Endothelial cell (in vitro differentiated cells): ENCODE data around the gene ATP10D. TPM values are rescaled to one million over a fixed set of nuclear protein-coding genes. Genes with fewer than 3 reads are reported as not detected.

Experiments
- DNase-seq: peaks from one replicate; pipeline ENCODE4 v3.0.0; 2021; ENCODE audit warnings: low spot score
- H3K27ac Mint-ChIP-seq: one replicate; pipeline ENCODE4 v1.8.0; 2021; ENCODE audit warnings: mixed read lengths, inconsistent platforms; ENCODE audit not compliant: unreplicated experiment
- H3K27me3 Mint-ChIP-seq: one replicate; pipeline ENCODE4 v1.8.0; 2021; ENCODE audit warnings: mild to moderate bottlenecking, moderate library complexity, mixed read lengths, inconsistent platforms; ENCODE audit not compliant: unreplicated experiment
- H3K36me3 Mint-ChIP-seq: one replicate; pipeline ENCODE4 v1.8.0; 2021; ENCODE audit warnings: mild to moderate bottlenecking, low read depth, mixed read lengths, inconsistent platforms; ENCODE audit not compliant: unreplicated experiment
- H3K4me1 Mint-ChIP-seq: one replicate; pipeline ENCODE4 v1.8.0; 2021; ENCODE audit warnings: mild to moderate bottlenecking, mixed read lengths, inconsistent platforms; ENCODE audit not compliant: unreplicated experiment
- H3K4me3 Mint-ChIP-seq: one replicate; pipeline ENCODE4 v1.8.0; 2021; ENCODE audit warnings: mild to moderate bottlenecking, mixed read lengths, inconsistent platforms; ENCODE audit not compliant: unreplicated experiment
- H3K9me3 Mint-ChIP-seq: one replicate; pipeline ENCODE4 v1.8.0; 2021; ENCODE audit warnings: mixed read lengths, inconsistent platforms; ENCODE audit not compliant: unreplicated experiment
- CTCF ChIP-seq: fragments of 200-600 bp; sonication (generic); IDR thresholded peaks from one replicate; pipeline ENCODE4 v1.5.0; 2021; ENCODE audit warnings: antibody characterized with exemption; ENCODE audit not compliant: unreplicated experiment
- total RNA-seq: library from RNA; stranded (reverse); fragmentation: NEBNext Ultra II Directional; extraction: Animal tissue kit (Norgen Biotek cat#: 25700); gene quantifications from one replicate; pipeline ENCODE4 v1.2.1, GENCODE V29; 2021; ENCODE audit not compliant: unreplicated experiment

The ATP10D gene
- total RNA-seq, 1 donor from 2014 or later: 9.3 TPM

- Mint-ChIP-seq H3K4me1 (peaks cover 14% of the 10 kb centered on the region), H3K36me3 (peaks cover 16% of the 10 kb centered on the region), H3K4me3 (no peak overlapping the region), H3K27ac (peak overlapping the region; percentile 8), H3K9me3 (no peaks in the 10 kb centered on the region), H3K27me3 (no peaks in the 10 kb centered on the region)
- no peak for TF ChIP-seq CTCF
- DNase-seq: no peak
These were observed 46.9 kb downstream of the ATP10D start for GRCh38 chr4:47531954-47532321.

- Mint-ChIP-seq H3K27me3 (no peaks in the 10 kb centered on the region), H3K27ac (no peak overlapping the region), H3K9me3 (no peaks in the 10 kb centered on the region), H3K4me1 (peaks cover 14% of the 10 kb centered on the region), H3K36me3 (peaks cover 16% of the 10 kb centered on the region), H3K4me3 (no peak overlapping the region)
- TF ChIP-seq CTCF: no peak
- DNase-seq: no peak
These were observed 47.6 kb downstream of the ATP10D start for GRCh38 chr4:47532658-47533057.

- no peak overlapping the region for H3K27ac Mint-ChIP-seq
- DNase-seq: no peak
These were observed 48.7 kb downstream of the ATP10D start for GRCh38 chr4:47533689-47534347.

GRCh38 chr4:47534772-47535171, 49.7 kb downstream of the ATP10D start:
- Mint-ChIP-seq H3K4me1 (peaks cover 14% of the 10 kb centered on the region), H3K27ac (no peak overlapping the region)
- no peak for DNase-seq

More at GRCh38 chr4:47533689-47534347, 48.7 kb downstream of the ATP10D start:
- TF ChIP-seq CTCF: no peak
- Mint-ChIP-seq H3K27me3 (no peaks in the 10 kb centered on the region), H3K4me3 (no peak overlapping the region), H3K9me3 (no peaks in the 10 kb centered on the region), H3K36me3 (peaks cover 9% of the 10 kb centered on the region), H3K4me1 (peaks cover 14% of the 10 kb centered on the region)

More at GRCh38 chr4:47534772-47535171, 49.7 kb downstream of the ATP10D start:
- no peak for TF ChIP-seq CTCF
- Mint-ChIP-seq H3K9me3 (no peaks in the 10 kb centered on the region), H3K4me3 (no peak overlapping the region), H3K36me3 (peaks cover under 1% of the 10 kb centered on the region), H3K27me3 (no peaks in the 10 kb centered on the region)
